ENCODE data around the gene ABCA9. TPM values are rescaled to one million over a fixed set of nuclear protein-coding genes. Genes with fewer than 3 reads are reported as not detected.
A peak's percentile ranks its signal among the peaks of the same experiment; 100 is the strongest.

ABCA9 gene
- polyA plus RNA-seq, 3 donors = 0.02 to 0.49 TPM; not detected in 1

- no peaks in the 10 kb centered on the region for H4K20me1 ChIP-seq (ENCODE audit: insufficient read depth, low read length)
- TF ChIP-seq CTCF (IDR thresholded peaks at IDR 0.05) = no peak
- H3K27me3 ChIP-seq (ENCODE audit: control insufficient read depth in 2 of 2, insufficient read depth in 2 of 2, low read length in 2 of 2) = no peaks in the 10 kb centered on the region
- H3K36me3 Mint-ChIP-seq = no peaks in the 10 kb centered on the region
- H3K27ac Mint-ChIP-seq = no peak overlapping the region
- H3K4me3 Mint-ChIP-seq = no peak overlapping the region
- no peak overlapping the region for H3K27ac ChIP-seq (ENCODE audit: low read depth in 1 of 2, low read length in 2 of 2)
- no peak overlapping the region for H2AFZ ChIP-seq (ENCODE audit: insufficient read depth, low read depth, low read length, poor library complexity, severe bottlenecking)
- H3K4me1 ChIP-seq (ENCODE audit: control insufficient read depth in 1 of 2, insufficient read depth in 2 of 2, low read length in 2 of 2) = no peaks in the 10 kb centered on the region
- H3K4me1 Mint-ChIP-seq = no peaks in the 10 kb centered on the region
- no peaks in the 10 kb centered on the region for H3K36me3 ChIP-seq (replicated peaks in 1 of 2; ENCODE audit: control insufficient read depth in 1 of 2, insufficient read depth in 2 of 2, low read length in 2 of 2)
- peaks cover 0 to 6% (median 5%) of the 10 kb centered on the region in 7 donors for H3K9me3 Mint-ChIP-seq
- H3K9me3 ChIP-seq (replicated peaks in 1 of 2; ENCODE audit: control insufficient read depth in 1 of 2, insufficient read depth in 1 of 2, low read length in 2 of 2) = peaks cover 0 to 3% of the 10 kb centered on the region in 2 donors
- no peak overlapping the region for H3K4me3 ChIP-seq (replicated peaks in 1 of 3; ENCODE audit: low read depth in 2 of 3, low read length in 3 of 3)
- DNase-seq = no peak
- no peaks in the 10 kb centered on the region for H3K79me2 ChIP-seq (ENCODE audit: insufficient read depth, low read length)
- no peaks in the 10 kb centered on the region for H3K27me3 Mint-ChIP-seq (ENCODE audit: low read depth in 3 of 3)
- no CpG with 5 or more reads among the region's 1 CpG for WGBS (ENCODE audit: insufficient coverage)
- H3K9ac ChIP-seq (ENCODE audit: insufficient read depth, low read length, poor library complexity, severe bottlenecking) = no peak overlapping the region
- intact Hi-C loops (cut with micrococcal nuclease) = no loop called here
- H3K4me2 ChIP-seq (replicated peaks; ENCODE audit: extremely low read depth, low read length, poor library complexity, severe bottlenecking) = no peak overlapping the region
Measured at GRCh38 chr17:68957944-68958343, 102.8 kb downstream of the ABCA9 start.

GRCh38 chr17:68955181-68955841 lies 105.4 kb downstream of the ABCA9 start, which contains the start of gene ABCA8:
Gene ABCA8, minus strand, starts transcription at chr17:68955392. Its CDS starts 13,358 bp downstream, at chr17:68942034.
- WGBS (ENCODE audit: insufficient coverage) = no CpG with 5 or more reads among the region's 4 CpGs
- peaks cover 0 to 3% of the 10 kb centered on the region in 2 donors for H3K9me3 ChIP-seq (replicated peaks in 1 of 2; ENCODE audit: control insufficient read depth in 1 of 2, insufficient read depth in 1 of 2, low read length in 2 of 2)
- no peaks in the 10 kb centered on the region for H3K36me3 ChIP-seq (replicated peaks in 1 of 2; ENCODE audit: control insufficient read depth in 1 of 2, insufficient read depth in 2 of 2, low read length in 2 of 2)
- intact Hi-C loops (cut with micrococcal nuclease) = no loop called here
- H3K27ac ChIP-seq (ENCODE audit: low read depth in 1 of 2, low read length in 2 of 2) = no peak within 1 kb of the TSS
- H3K4me2 ChIP-seq (replicated peaks; ENCODE audit: extremely low read depth, low read length, poor library complexity, severe bottlenecking) = no peak within 1 kb of the TSS
- peak within 1 kb of the TSS in 1 of 7 donors; percentile 26 for H3K27ac Mint-ChIP-seq
- no peaks in the 10 kb centered on the region for H3K4me1 Mint-ChIP-seq
- no peak within 1 kb of the TSS for H3K9ac ChIP-seq (ENCODE audit: insufficient read depth, low read length, poor library complexity, severe bottlenecking)
- H4K20me1 ChIP-seq (ENCODE audit: insufficient read depth, low read length) = no peaks in the 10 kb centered on the region
- TF ChIP-seq CTCF (IDR thresholded peaks at IDR 0.05) = no peak
- H3K4me1 ChIP-seq (ENCODE audit: control insufficient read depth in 1 of 2, insufficient read depth in 2 of 2, low read length in 2 of 2) = no peaks in the 10 kb centered on the region
- no peak within 1 kb of the TSS for H3K4me3 ChIP-seq (replicated peaks in 1 of 3; ENCODE audit: low read depth in 2 of 3, low read length in 3 of 3)
- peaks cover 0 to 6% (median 5%) of the 10 kb centered on the region in 7 donors for H3K9me3 Mint-ChIP-seq
- no peaks in the 10 kb centered on the region for H3K79me2 ChIP-seq (ENCODE audit: insufficient read depth, low read length)
- H3K27me3 Mint-ChIP-seq (ENCODE audit: low read depth in 3 of 3) = peaks cover 0 to 3% (median 1%) of the 10 kb centered on the region in 3 donors
- no peaks in the 10 kb centered on the region for H3K27me3 ChIP-seq (ENCODE audit: control insufficient read depth in 2 of 2, insufficient read depth in 2 of 2, low read length in 2 of 2)
- no peaks in the 10 kb centered on the region for H3K36me3 Mint-ChIP-seq
- no peak within 1 kb of the TSS for H2AFZ ChIP-seq (ENCODE audit: insufficient read depth, low read depth, low read length, poor library complexity, severe bottlenecking)
- no peak within 1 kb of the TSS for H3K4me3 Mint-ChIP-seq
- DNase-seq = no peak

All from CD14-positive monocyte (primary cell).